HG03521 (cell line): Measurements from ENCODE around the gene SLCO3A1.
"Not testable (repeated sequence)": the region's sequence is repeated elsewhere in the genome, so short reads cannot be mapped to it uniquely, and the experiment has no call there.

Source experiments
- ATAC-seq: cut with Tn5 transposase; IDR thresholded peaks from one replicate; pipeline ENCODE4 v1.9.1; 2021; ENCODE audit warnings: mild to moderate bottlenecking, moderate library complexity; ENCODE audit not compliant: unreplicated experiment

SLCO3A1 gene

GRCh38 chr15:92061511-92062195 is 208.1 kb downstream of the SLCO3A1 start:
- no peak for ATAC-seq

DNA sequence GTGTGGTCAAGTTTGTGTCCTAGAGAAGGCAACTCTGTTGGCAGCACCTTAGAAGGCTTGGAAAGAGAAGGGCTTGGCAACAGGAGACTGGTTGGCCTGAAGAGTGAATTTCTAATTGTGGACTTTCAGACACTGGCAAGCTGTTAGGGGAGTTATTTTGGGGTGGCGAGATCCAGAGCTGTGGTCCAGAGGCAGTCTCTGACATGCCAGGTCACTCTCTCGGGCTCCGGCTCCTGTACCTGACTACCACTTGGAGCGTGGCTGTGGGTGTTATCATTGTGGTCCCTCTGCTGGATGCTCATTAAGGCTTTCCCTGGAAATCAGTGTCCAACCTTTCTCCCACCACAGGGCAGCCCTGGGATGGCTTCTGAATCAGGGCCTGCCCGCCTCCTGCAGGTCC is 209.0 kb downstream of the SLCO3A1 start:
- no peak for ATAC-seq

DNA sequence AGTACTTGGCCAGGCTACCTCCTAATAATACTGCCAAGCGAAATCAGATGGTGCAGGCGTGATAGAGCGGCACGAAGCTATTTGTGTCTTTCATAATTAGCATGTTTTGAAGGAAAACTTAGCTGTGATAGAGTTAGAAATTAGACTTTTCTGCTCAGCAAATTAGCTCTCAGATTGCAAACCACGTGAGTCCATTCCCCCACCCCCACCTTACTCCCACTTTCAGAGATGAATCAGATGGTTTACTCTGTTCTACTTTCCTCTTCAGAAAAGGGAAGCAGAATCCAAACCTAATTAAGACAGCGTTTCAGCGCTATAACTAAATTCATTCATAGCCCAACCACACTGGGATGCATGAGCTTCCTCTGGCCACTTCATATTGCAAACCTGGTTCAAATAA is 214.6 kb downstream of the SLCO3A1 start:
- peak; percentile 44 for ATAC-seq

GRCh38 chr15:92069308-92070250 is 216.1 kb downstream of the SLCO3A1 start:
- ATAC-seq: no peak

DNA sequence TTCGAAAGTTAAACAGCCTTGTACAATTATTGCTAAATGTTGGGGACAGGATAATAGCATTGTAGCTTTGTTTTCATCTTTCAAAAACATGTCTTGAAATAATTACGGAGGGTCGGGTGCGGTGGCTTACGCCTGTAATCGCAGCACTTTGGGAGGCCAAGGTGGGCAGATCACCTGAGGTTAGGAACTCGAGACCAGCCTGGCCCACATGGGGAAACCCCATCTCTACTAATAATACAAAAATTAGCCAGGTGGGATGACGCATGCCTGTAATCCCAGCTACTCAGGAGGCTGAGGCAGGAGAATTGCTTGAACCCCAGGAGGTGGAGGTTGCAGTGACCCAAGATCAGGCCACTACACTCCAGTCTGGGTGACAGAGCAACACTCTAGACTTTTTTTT is 216.7 kb downstream of the SLCO3A1 start:
- not testable (repeated sequence) for ATAC-seq

DNA sequence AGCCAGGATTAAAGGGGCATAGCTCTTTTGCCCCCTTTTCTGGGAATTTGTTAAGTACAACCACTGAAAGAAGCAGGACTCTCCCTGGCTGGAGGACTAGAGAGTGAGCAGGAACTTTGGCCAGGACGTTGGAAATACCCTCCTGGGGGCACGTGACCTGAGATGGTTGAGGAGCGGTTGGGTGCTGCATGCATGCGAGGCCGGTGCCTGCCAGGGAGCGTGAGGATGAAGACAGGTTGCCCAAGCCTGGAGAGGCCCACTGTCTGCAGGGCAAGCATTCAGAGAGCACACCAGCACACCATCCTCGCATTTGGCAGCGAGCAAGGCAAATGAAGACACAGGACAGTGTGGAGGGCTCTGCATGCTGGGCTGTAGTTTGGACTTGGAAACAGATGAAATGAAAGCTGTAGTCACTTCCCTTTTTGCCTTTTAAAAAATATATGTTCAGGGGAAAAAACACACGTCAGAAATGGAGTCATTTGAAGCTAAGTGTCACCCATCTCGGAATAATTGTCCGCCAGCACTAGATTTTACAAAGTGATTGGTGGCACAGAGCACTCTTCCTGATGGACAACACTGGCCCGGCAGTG is 217.6 kb downstream of the SLCO3A1 start:
- ATAC-seq: no peak

- no peak for ATAC-seq
These were observed 219.7 kb downstream of the SLCO3A1 start for GRCh38 chr15:92073044-92073785.

DNA sequence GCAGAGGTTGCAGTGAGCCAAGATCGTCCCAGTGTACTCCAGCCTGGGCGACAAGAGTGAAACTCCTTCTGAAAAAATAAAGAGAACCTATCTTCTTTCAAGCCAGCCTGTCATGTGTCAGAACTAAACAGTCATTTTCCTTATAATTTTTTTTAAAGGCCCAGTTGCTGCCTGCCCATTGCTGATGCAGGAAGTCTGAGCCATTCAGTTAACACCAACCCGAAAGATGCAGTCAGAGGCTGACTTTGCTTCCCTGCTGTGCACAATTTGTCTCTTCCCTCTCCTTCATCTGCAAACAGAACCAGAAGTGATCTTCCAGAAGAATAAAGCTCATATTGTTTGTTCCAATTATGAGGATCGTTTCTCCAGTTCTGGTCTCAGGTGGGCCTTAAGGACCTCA is 220.6 kb downstream of the SLCO3A1 start:
- no peak for ATAC-seq

DNA sequence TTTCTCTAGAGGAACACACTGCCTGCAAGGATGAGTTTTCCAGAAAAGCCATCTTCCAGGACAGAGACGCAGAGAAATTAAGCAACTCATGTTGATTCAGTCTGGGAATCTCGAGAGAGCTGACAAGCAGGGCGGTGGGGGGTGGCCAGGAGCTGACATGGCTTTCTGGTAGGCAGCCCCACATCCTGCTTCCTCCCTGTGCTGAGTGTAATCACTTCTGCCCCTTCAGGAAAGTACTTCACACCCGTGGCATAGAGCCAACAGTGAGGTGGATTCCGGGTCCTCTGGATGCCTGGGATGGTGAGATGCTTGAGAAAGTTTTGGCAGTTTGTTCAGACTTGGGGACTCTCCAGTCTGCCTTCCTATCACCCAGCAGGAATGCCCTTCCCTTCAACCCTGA is 221.1 kb downstream of the SLCO3A1 start:
- ATAC-seq: no peak

DNA sequence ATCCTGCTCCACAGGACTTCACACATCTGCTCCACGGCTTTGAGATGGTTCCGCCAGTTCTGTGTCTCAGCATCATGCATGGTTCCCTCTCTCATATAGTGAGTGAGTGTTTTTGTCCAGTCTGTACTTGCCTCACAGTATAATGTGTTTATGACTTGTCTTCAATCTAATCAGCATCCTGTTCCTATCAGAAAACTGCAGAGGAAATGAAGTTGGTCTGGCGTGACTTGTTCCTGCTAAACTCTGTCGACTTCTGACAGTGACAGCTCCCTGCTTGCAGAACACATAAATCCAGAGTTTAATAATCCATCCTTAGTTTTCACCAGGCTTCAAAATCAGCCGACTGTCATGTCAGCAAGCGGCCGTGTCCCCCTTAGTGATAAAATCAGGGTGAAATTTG is 222.3 kb downstream of the SLCO3A1 start:
- ATAC-seq: no peak

DNA sequence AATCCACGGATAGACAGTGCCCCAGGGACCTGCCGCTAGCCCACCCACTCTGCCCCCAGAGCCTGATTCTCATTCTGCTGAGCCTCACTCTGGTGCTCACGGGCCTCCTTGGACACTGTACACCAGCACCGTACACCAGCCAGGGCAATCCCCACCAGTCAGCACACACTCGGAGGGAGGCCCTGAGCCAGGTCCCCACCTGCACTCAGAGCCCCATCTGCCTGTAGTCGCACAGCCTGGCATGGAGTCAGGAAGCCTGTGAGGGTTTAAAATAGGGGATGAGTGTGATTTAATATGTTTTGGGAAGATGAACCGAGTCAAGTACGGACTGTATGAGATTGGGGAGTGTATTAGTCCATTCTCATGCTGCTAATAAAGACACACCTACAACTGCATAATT is 223.0 kb downstream of the SLCO3A1 start:
- ATAC-seq: no peak

DNA sequence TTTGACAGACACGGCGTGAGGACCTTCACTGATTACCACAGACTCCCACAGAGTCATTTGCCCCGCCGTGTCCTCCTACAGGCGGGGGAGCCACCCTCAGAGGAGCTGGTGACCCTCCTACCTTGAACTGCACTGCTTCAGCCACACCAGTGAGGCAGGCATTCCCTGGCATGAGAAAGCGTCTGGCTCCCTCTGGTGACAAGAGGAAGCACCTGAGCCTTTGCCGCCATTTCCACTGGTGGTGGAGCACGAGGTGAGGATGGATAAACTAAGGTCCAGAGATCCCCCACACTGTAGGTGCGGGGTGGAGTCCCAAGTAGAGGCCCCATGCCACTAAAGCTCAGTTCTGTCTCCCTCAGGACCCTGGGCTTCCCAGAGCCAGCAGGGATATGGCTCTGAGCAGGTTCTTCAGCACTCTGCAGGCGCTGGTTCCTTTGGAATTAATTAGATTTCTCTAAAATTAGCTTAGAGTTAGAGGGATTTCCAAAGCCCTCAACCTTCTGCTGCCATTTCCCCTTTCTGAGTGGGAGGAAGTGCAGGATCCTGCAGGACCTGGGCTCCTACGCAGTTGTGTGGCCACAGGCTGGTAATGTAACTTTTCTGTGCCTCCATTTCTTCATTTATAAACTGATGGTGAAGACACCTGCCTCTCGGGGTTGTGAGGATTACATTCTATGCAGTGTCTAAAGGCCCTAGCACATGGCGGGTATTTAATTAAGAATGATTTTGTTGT is 224.0 kb downstream of the SLCO3A1 start:
- ATAC-seq: peak; percentile 63

GRCh38 chr15:92078270-92078669 is 224.8 kb downstream of the SLCO3A1 start:
- ATAC-seq: no peak

DNA sequence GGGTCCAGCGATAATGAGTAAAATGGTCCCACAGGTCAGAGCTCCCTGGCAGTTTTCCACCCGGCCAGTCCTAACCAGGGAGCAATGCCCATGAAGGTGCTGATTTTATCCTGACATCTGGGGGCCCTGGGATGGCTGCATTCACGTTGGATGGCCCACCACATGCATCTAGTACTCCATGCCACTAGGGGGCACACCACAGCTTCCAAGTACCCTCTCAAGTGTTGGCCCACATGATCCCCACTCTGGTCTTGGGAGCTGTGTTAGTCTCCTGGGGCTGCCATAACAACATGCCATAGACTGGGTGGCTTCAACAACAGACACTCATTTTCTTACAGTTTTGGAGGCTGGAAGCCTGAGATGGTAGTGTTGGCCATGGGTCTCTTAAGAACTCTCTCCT is 225.5 kb downstream of the SLCO3A1 start:
- no peak for ATAC-seq

- no peak for ATAC-seq
These were observed 226.2 kb downstream of the SLCO3A1 start for GRCh38 chr15:92079647-92080255.

- ATAC-seq: peak; percentile 43
These were observed 228.7 kb downstream of the SLCO3A1 start for GRCh38 chr15:92082006-92082843.

GRCh38 chr15:92083190-92083589 is 229.7 kb downstream of the SLCO3A1 start:
- no peak for ATAC-seq

GRCh38 chr15:92087211-92087610 is 233.7 kb downstream of the SLCO3A1 start:
- ATAC-seq: no peak

DNA sequence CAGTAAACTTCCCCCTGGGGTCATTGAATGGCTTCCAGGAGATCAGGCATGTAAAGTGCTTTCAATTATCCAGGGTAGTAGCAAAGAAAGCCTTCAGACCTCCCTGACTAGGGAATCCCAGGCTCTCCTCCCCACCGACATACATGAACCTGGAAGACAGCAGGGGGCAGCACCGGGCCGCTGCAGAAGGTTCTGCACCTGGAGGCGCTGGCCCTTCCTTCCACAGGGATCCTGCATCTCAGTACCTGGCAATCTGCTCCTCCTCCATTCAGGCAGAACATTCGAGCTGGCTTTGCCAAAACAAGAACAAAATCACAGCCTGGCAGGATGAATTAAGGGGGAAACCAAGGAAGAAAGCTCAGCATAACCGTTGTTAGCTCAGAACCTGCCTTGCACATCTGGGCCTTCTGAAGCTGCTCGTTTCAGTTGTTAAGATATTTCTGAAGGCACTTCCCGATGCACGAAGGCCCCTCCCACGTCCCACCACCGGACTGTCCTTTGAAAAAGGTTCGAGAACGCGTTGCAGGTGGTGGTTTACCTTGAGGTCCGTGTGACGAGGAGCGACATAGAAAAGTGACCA is 237.7 kb downstream of the SLCO3A1 start:
- no peak for ATAC-seq
